ENCODE measurements around the gene CDH23. TPM values are rescaled to one million over a fixed set of nuclear protein-coding genes. Genes with fewer than 3 reads are reported as not detected.

The CDH23 gene
- total RNA-seq, 2 experiments from 2014 or later, result 4.6 to 5.2 TPM

DNA sequence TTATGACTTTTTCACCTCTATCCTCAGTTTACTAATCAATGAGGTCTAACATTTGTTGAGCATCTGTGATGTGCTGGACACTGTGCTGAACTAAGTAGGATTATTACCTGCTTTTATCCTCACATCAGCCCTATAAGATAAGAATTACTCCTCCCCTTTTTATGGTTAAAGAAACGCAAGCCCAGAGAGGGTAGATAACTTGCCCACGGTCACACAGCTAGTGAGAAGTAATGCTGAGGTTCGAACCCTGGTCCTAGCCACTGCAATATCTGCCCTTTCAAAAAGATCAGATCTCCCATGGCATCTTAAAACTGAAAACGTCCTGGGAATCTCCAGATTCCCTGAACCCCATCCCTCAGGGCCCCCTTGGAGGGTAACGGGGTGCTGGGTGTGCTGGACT lies 204.6 kb downstream of the CDH23 start:
- DNase-seq (no peak), ATAC-seq (ENCODE audit: poor library complexity) (no peak)
- intact Hi-C loops (cut with DNase I, micrococcal nuclease), result no loop called here
- H3K36me3 ChIP-seq (ENCODE audit: insufficient read depth, low read length), result no peaks in the 10 kb centered on the region
- TF ChIP-seq, protein P1, sequence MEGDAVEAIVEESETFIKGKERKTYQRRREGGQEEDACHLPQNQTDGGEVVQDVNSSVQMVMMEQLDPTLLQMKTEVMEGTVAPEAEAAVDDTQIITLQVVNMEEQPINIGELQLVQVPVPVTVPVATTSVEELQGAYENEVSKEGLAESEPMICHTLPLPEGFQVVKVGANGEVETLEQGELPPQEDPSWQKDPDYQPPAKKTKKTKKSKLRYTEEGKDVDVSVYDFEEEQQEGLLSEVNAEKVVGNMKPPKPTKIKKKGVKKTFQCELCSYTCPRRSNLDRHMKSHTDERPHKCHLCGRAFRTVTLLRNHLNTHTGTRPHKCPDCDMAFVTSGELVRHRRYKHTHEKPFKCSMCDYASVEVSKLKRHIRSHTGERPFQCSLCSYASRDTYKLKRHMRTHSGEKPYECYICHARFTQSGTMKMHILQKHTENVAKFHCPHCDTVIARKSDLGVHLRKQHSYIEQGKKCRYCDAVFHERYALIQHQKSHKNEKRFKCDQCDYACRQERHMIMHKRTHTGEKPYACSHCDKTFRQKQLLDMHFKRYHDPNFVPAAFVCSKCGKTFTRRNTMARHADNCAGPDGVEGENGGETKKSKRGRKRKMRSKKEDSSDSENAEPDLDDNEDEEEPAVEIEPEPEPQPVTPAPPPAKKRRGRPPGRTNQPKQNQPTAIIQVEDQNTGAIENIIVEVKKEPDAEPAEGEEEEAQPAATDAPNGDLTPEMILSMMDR (IDR thresholded peaks at IDR 0.05), result no peak
- H3K27ac ChIP-seq (ENCODE audit: low read depth in 1 of 2, low read length in 2 of 2), result no peak overlapping the region
- H3K9me3 ChIP-seq (ENCODE audit: control insufficient read depth in 1 of 2, insufficient read depth in 1 of 2, low read length in 2 of 2), result no peaks in the 10 kb centered on the region
- no peaks in the 10 kb centered on the region for H3K36me3 Mint-ChIP-seq (ENCODE audit: low read depth)
- no peak overlapping the region for H3K4me3 Mint-ChIP-seq
- H3K27me3 ChIP-seq (ENCODE audit: control insufficient read depth in 1 of 2, insufficient read depth in 2 of 2, low read length in 2 of 2), result no peaks in the 10 kb centered on the region
- no peak overlapping the region for H3K27ac Mint-ChIP-seq
- H3K4me1 ChIP-seq (ENCODE audit: insufficient read depth, low read length), result no peaks in the 10 kb centered on the region
- CTCF ChIA-PET, result no interaction called here
- H3K9me3 Mint-ChIP-seq, result no peaks in the 10 kb centered on the region
- H3K27me3 Mint-ChIP-seq, result no peaks in the 10 kb centered on the region
- no peaks in the 10 kb centered on the region for H3K4me1 Mint-ChIP-seq (ENCODE audit: low read depth)
- no peak overlapping the region for H3K4me3 ChIP-seq (ENCODE audit: low read length)
- POLR2A ChIA-PET, result no interaction called here

DNA sequence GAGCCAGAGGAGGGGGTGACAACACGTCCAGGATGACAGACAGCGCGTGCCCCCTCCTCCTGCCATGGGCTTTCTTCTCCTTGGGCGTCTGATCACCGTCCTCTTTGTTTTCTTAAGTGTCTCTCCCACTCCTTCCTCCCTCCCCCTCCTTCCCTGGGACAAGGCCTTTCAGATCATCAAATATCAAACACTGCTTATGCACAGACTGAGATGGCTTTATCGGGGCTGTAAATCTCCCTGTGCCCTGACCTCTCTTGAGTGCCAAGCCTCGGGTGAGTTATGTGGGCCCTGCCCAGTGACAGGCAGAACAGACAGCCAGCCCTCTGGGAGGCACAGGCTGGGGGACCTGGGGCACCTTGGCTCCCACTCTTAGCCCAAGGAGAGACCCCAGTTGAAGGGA lies 206.4 kb downstream of the CDH23 start:
- TF ChIP-seq, protein P1 (IDR thresholded peaks at IDR 0.05), result no peak
- intact Hi-C loops (cut with DNase I, micrococcal nuclease), result no loop called here
- Mint-ChIP-seq H3K27ac (no peak overlapping the region), H3K9me3 (no peaks in the 10 kb centered on the region), H3K4me3 (no peak overlapping the region), H3K36me3 (ENCODE audit: low read depth) (no peaks in the 10 kb centered on the region), H3K27me3 (no peaks in the 10 kb centered on the region), H3K4me1 (ENCODE audit: low read depth) (no peaks in the 10 kb centered on the region)
- no peaks in the 10 kb centered on the region for H3K36me3 ChIP-seq (ENCODE audit: insufficient read depth, low read length)
- no peaks in the 10 kb centered on the region for H3K4me1 ChIP-seq (ENCODE audit: insufficient read depth, low read length)
- H3K9me3 ChIP-seq (ENCODE audit: control insufficient read depth in 1 of 2, insufficient read depth in 1 of 2, low read length in 2 of 2), result no peaks in the 10 kb centered on the region
- ChIA-PET CTCF (no interaction called here), POLR2A (no interaction called here)
- ATAC-seq (ENCODE audit: poor library complexity), result no peak
- no peak overlapping the region for H3K4me3 ChIP-seq (ENCODE audit: low read length)
- no peaks in the 10 kb centered on the region for H3K27me3 ChIP-seq (ENCODE audit: control insufficient read depth in 1 of 2, insufficient read depth in 2 of 2, low read length in 2 of 2)
- H3K27ac ChIP-seq (ENCODE audit: low read depth in 1 of 2, low read length in 2 of 2), result no peak overlapping the region
- no peak for DNase-seq

DNA sequence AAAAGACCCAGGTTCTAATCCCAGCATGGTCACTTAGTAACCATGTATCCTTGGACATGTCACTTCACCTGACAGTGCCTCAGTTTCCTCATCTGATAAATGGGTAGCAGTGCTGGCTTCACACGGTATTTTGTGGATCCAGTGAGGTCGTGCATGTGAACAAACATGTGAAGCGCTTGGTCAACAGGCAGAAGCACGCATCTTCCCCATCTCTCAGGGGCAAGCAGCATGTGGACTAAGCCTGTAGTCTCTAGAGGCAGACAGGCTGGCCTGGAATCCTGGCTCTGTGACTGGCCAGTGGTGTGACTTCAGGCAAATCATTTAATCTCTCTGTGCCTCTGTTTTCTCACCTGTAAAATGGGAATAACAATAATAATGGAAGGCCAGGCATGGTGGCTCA lies 207.0 kb downstream of the CDH23 start:
- H3K9me3 ChIP-seq (ENCODE audit: control insufficient read depth in 1 of 2, insufficient read depth in 1 of 2, low read length in 2 of 2), result no peaks in the 10 kb centered on the region
- H3K36me3 Mint-ChIP-seq (ENCODE audit: low read depth), result no peaks in the 10 kb centered on the region
- no peak for ATAC-seq (ENCODE audit: poor library complexity)
- H3K27ac Mint-ChIP-seq, result no peak overlapping the region
- H3K4me1 ChIP-seq (ENCODE audit: insufficient read depth, low read length), result no peaks in the 10 kb centered on the region
- no peaks in the 10 kb centered on the region for H3K9me3 Mint-ChIP-seq
- no peak for DNase-seq
- H3K27ac ChIP-seq (ENCODE audit: low read depth in 1 of 2, low read length in 2 of 2), result no peak overlapping the region
- ChIA-PET CTCF (no interaction called here), POLR2A (no interaction called here)
- TF ChIP-seq, protein P1 (IDR thresholded peaks at IDR 0.05), result no peak
- no peak overlapping the region for H3K4me3 Mint-ChIP-seq
- no peaks in the 10 kb centered on the region for H3K27me3 ChIP-seq (ENCODE audit: control insufficient read depth in 1 of 2, insufficient read depth in 2 of 2, low read length in 2 of 2)
- H3K4me3 ChIP-seq (ENCODE audit: low read length), result no peak overlapping the region
- no peaks in the 10 kb centered on the region for H3K4me1 Mint-ChIP-seq (ENCODE audit: low read depth)
- H3K27me3 Mint-ChIP-seq, result no peaks in the 10 kb centered on the region
- no peaks in the 10 kb centered on the region for H3K36me3 ChIP-seq (ENCODE audit: insufficient read depth, low read length)
- intact Hi-C loops (cut with DNase I, micrococcal nuclease), result no loop called here
